ENCODE data around the gene PLA2G15. TPM values are rescaled to one million over a fixed set of nuclear protein-coding genes. Genes with fewer than 3 reads are reported as not detected.
A peak's percentile ranks its signal among the peaks of the same experiment; 100 is the strongest.

The PLA2G15 gene
- total and polyA plus RNA-seq, 12 donors = 6.0 to 37.1 (median 23.2) TPM

GRCh38 chr16:68242926-68243858, 2.0 kb upstream of the PLA2G15 start:
- intact Hi-C loops (cut with DNase I) = loop anchor here in 1 of 2 donors (5.0 kb wide), 1 partner anchor 84 kb away; no protein-coding TSS in a partner anchor
- no peaks in the 10 kb centered on the region for H3K27me3 ChIP-seq
- H3K36me3 ChIP-seq (replicated peaks in 1 of 2) = no peaks in the 10 kb centered on the region

DNA sequence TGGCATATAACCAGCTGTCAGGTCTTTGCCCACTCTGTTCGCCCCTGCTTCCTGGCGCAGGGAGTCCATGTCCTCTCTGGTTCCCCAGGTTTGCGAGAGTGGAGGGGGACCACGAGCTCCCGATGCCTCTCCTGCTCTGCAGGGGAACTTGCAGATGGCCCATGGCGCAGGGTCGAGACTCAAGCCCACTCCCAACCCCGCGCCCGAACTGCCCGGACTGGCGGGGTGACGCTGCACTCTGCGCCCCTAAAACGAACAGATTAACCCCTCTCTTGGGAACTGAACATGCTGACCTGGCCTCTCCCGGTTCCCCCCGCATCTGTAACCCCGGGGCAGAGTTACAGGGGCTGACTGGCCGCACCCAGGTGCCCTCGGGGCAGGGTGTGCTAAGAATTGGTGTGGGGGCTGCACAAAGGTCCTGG, 681 bp upstream of the PLA2G15 start:
- WGBS, 4 donors = 8 to 17% (median 9%) methylated on average over 7 to 20 of the region's 20 CpGs

More at GRCh38 chr16:68242926-68243858, 2.0 kb upstream of the PLA2G15 start:
- peak in 1 of 7 donors; percentile 17 for DNase-seq
- 83 to 88% (median 84%) methylated on average over 8 to 9 of the region's 9 CpGs for WGBS, 4 donors
- H3K4me1 ChIP-seq (replicated peaks in 1 of 2) = peaks cover 12 to 34% of the 10 kb centered on the region in 2 donors
- no peaks in the 10 kb centered on the region for H3K9me3 ChIP-seq (replicated peaks in 1 of 3)
- no peak overlapping the region for H3K4me3 ChIP-seq
- TF ChIP-seq CTCF (IDR thresholded peaks at IDR 0.05) = no peak
- TF ChIP-seq POLR2A (IDR thresholded peaks at IDR 0.05) = no peak
- H3K27ac ChIP-seq = no peak overlapping the region

GRCh38 chr16:68246121-68246520, 948 bp downstream of the PLA2G15 start:
- H3K27me3 ChIP-seq = no peaks in the 10 kb centered on the region
- 65 to 87% (median 83%) methylated on average over 7 of the region's 7 CpGs for WGBS, 4 donors
- intact Hi-C loops (cut with DNase I) = no loop called here
- TF ChIP-seq CTCF (IDR thresholded peaks at IDR 0.05) (no peak), POLR2A (IDR thresholded peaks at IDR 0.05) (no peak)
- peak overlapping the region in 1 of 4 donors; percentile 73 for H3K4me3 ChIP-seq
- DNase-seq = peak in 1 of 7 donors; percentile 20
- H3K27ac ChIP-seq = peak overlapping the region in 3 of 5 donors; percentile 2 to 67 (median 4)
- peaks cover 0 to 16% of the 10 kb centered on the region in 2 donors for H3K36me3 ChIP-seq (replicated peaks in 1 of 2)
- H3K4me1 ChIP-seq (replicated peaks in 1 of 2) = peaks cover 12 to 35% of the 10 kb centered on the region in 2 donors
- no peaks in the 10 kb centered on the region for H3K9me3 ChIP-seq (replicated peaks in 1 of 3)

More for the DNA sequence above, 681 bp upstream of the PLA2G15 start:
- TF ChIP-seq CTCF (IDR thresholded peaks at IDR 0.05) = no peak
- TF ChIP-seq POLR2A (IDR thresholded peaks at IDR 0.05) = no peak
- intact Hi-C loops (cut with DNase I) = loop anchor here in 1 of 2 donors (5.0 kb wide), 1 partner anchor 83 kb away; no protein-coding TSS in a partner anchor
- Histone ChIP-seq H3K36me3 (replicated peaks in 1 of 2) (peaks cover 0 to 2% of the 10 kb centered on the region in 2 donors), H3K9me3 (replicated peaks in 1 of 3) (no peaks in the 10 kb centered on the region), H3K4me3 (peak overlapping the region; percentile 73 to 99 (median 90)), H3K27ac (peak overlapping the region in 1 of 5 donors; percentile 67), H3K27me3 (no peaks in the 10 kb centered on the region), H3K4me1 (replicated peaks in 1 of 2) (peaks cover 12 to 38% of the 10 kb centered on the region in 2 donors)
- DNase-seq = peak in 1 of 7 donors; percentile 19

DNA sequence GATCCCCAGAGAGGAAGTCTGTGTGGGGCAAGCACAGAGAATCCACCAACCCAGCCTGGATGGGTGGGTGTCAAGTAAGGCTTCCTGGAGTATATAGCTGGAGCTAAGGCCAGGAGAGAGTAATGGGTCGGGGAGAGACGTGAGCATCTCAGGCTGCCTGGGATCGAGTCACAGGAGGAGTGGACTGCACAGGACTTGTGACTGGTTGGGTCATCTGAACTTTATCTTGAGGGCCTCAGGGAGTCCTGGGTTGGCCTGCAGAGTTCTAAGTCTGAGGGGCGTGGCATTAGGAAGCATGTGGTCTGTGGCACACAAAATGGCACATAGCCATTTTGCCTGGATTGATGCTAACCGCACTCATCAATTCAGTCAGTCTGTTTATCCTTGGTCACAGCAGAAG, 1.5 kb downstream of the PLA2G15 start:
- Histone ChIP-seq H3K4me1 (replicated peaks in 1 of 2) (peaks cover 12 to 35% of the 10 kb centered on the region in 2 donors), H3K27ac (peak overlapping the region in 4 of 5 donors; percentile 2 to 67 (median 33)), H3K27me3 (no peaks in the 10 kb centered on the region), H3K4me3 (peak overlapping the region in 1 of 4 donors; percentile 73), H3K9me3 (replicated peaks in 1 of 3) (no peaks in the 10 kb centered on the region), H3K36me3 (replicated peaks in 1 of 2) (peaks cover 0 to 19% of the 10 kb centered on the region in 2 donors)
- DNase-seq = peak in 2 of 7 donors; percentile 50 to 58
- TF ChIP-seq POLR2A (IDR thresholded peaks at IDR 0.05) = peak in 1 of 2 donors; percentile 23
- TF ChIP-seq CTCF (IDR thresholded peaks at IDR 0.05) = no peak
- intact Hi-C loops (cut with DNase I) = no loop called here
- 67 to 90% (median 74%) methylated on average over 4 to 5 of the region's 5 CpGs for WGBS, 4 donors

Measured in adrenal gland (tissue), 12 donors.